Epithelial cell of proximal tubule (primary cell): ENCODE results near the gene DNAJC5G. TPM values are rescaled to one million over a fixed set of nuclear protein-coding genes. Genes with fewer than 3 reads are reported as not detected.

Source experiments
- DNase-seq: peaks from one replicate; pipeline ENCODE4 v3.0.0-alpha.2; 2011; ENCODE audit warnings: low read depth
- H3K4me3 ChIP-seq: 2 replicates; pipeline ENCODE4 v1.5.1; 2011; ENCODE audit warnings: low read depth, mild to moderate bottlenecking, low read length
- total RNA-seq: library from RNA; depleted of rRNA; stranded (reverse); fragments of >200 nt; gene quantifications from 2 replicates; pipeline ENCODE4 v1.2.3, GENCODE V29; 2015
- TF ChIP-seq, protein P1 (sequence below): conservative IDR thresholded peaks from 2 replicates; pipeline ENCODE4 v1.5.1; 2012; ENCODE audit warnings: low read depth, mild to moderate bottlenecking, low read length

The DNAJC5G gene
- not detected in 2 replicates for total RNA-seq

DNA sequence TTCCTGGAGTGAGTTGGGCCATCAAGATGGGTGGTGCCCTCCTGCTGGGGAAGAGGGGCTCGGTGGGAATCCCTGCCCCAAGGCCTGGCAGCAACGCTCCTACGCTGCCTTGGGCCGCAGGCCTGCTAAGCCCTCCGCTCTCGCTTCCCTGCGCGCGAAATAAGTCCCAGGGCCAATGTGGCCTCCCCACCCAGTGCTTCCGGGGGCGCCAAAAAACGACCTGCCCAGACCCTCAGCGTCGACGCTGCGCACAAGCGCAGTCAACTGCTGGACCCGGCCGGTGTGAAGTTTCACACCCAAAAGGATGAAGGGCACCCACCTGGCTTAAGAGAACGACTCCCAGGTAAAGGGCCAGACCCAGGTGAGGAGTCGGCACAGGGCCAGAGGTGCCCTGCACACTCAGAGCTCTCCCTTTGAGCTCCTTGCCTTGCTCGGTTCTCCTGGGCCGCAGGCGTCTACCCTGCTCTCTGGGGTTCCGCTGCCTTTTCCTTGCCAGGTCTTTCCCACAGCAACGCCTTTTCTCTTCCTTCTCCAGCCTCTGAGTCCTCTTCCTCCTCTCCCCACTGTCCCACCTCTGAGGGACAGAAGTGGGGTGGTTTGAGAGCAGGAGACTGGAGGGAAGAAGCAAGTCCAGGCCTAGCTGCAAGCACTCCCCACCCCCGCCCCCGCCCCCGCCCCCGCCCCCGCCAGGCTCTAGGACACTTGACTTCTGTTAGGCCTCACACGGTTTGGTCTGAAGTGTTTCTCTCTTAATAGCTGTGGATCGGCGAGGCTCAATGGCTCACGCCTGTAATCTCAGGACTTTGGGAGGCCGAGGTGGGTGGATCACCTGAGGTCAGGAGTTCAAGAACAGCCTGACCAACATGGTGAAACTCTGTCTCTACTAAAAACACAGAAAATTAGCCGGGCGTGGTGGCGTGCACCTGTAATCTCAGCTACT is at the start of gene DNAJC5G:
DNAJC5G (plus strand) TSS at position 223 of the 940 bp plus-strand sequence. CDS start 1,296 bp downstream, outside the sequence.
- no peak within 1 kb of the TSS for H3K4me3 ChIP-seq
- TF ChIP-seq, protein P1, sequence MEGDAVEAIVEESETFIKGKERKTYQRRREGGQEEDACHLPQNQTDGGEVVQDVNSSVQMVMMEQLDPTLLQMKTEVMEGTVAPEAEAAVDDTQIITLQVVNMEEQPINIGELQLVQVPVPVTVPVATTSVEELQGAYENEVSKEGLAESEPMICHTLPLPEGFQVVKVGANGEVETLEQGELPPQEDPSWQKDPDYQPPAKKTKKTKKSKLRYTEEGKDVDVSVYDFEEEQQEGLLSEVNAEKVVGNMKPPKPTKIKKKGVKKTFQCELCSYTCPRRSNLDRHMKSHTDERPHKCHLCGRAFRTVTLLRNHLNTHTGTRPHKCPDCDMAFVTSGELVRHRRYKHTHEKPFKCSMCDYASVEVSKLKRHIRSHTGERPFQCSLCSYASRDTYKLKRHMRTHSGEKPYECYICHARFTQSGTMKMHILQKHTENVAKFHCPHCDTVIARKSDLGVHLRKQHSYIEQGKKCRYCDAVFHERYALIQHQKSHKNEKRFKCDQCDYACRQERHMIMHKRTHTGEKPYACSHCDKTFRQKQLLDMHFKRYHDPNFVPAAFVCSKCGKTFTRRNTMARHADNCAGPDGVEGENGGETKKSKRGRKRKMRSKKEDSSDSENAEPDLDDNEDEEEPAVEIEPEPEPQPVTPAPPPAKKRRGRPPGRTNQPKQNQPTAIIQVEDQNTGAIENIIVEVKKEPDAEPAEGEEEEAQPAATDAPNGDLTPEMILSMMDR: no peak
- DNase-seq: no peak

GRCh38 chr2:27225526-27225925 is 49.7 kb upstream of the DNAJC5G start:
- DNase-seq: no peak
- TF ChIP-seq, protein P1: no peak
- no peak overlapping the region for H3K4me3 ChIP-seq

DNA sequence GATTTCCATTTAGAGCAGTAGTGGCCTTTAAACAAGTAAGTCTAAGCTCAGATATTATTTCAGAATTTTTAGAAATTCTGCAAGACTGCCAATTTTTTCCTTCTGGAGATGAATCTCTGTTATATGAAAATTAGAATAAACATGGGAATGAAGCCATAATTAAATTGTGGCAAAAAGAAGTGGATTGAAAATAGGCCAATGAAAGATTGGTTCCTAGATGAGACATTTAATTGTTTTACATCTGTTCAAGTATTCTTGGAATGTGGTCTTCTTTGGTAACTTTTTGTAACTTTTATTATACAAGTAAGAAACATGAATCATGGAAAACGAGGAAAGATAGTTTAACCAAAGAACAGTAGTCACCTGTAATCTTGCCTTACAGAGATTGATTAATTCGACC is 47.7 kb upstream of the DNAJC5G start:
- H3K4me3 ChIP-seq: no peak overlapping the region
- TF ChIP-seq, protein P1: no peak
- DNase-seq: no peak

DNA sequence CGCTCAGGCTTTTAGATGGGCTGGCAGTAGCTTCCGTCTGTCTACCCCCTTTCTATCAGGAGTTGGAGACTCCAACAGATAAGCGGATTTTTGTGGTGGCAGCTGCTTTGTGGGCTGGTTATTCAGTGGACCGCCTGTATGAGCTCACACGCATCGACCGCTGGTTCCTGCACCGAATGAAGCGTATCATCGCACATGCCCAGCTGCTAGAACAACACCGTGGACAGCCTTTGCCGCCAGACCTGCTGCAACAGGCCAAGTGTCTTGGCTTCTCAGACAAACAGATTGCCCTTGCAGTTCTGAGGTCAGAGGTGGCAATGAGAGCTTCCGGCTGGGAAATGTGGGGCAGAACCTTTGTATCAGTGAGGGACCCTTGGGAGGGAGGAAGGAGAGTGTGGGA is 43.3 kb upstream of the DNAJC5G start:
- no peak for DNase-seq
- H3K4me3 ChIP-seq: no peak overlapping the region
- TF ChIP-seq, protein P1: no peak

DNA sequence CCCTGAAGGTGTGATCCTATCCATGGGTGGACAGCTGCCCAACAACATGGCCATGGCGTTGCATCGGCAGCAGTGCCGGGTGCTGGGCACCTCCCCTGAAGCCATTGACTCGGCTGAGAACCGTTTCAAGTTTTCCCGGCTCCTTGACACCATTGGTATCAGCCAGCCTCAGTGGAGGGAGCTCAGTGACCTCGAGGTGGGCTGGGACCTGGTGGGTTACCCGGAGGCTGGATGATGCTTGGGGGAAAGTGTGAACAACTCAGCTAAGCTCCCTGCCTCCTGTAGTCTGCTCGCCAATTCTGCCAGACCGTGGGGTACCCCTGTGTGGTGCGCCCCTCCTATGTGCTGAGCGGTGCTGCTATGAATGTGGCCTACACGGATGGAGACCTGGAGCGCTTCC is 41.9 kb upstream of the DNAJC5G start:
- TF ChIP-seq, protein P1: no peak
- no peak for DNase-seq
- H3K4me3 ChIP-seq: no peak overlapping the region

DNA sequence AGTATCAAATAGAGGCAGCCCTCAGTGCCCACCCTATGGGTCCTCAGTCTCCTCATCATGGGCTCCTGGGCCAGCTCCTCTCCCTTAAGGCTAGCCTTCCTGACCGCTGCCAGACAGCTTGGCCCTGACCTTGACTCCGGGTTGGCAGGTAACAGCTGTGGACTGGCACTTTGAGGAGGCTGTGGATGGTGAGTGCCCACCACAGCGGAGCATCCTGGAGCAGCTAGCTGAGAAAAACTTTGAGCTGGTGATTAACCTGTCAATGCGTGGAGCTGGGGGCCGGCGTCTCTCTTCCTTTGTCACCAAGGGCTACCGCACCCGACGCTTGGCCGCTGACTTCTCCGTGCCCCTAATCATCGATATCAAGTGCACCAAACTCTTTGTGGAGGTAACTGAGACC is 39.1 kb upstream of the DNAJC5G start:
- no peak for DNase-seq
- H3K4me3 ChIP-seq: no peak overlapping the region
- TF ChIP-seq, protein P1: no peak
